Measurements from ENCODE around the gene SIK2.

SIK2 gene

GRCh38 chr11:111602865-111603610 is 789 bp downstream of the SIK2 start:
- TF ChIP-seq CTCF (IDR thresholded peaks at IDR 0.05; ENCODE audit: low read length, missing control alignments) = no peak
- H3K4me3 ChIP-seq (replicated peaks; ENCODE audit: low read depth, low read length) = peak overlapping the region; percentile 58
- peak; percentile 45 for DNase-seq (ENCODE audit: low read depth)

- peak; percentile 22 for DNase-seq (ENCODE audit: low read depth)
- peak overlapping the region; percentile 58 for H3K4me3 ChIP-seq (replicated peaks; ENCODE audit: low read depth, low read length)
- TF ChIP-seq CTCF (IDR thresholded peaks at IDR 0.05; ENCODE audit: low read length, missing control alignments) = no peak
These were observed 1.4 kb downstream of the SIK2 start for GRCh38 chr11:111603611-111604130.

- peak overlapping the region; percentile 58 for H3K4me3 ChIP-seq (replicated peaks; ENCODE audit: low read depth, low read length)
- DNase-seq (ENCODE audit: low read depth) = peak; percentile 57
- peak; percentile 61 for TF ChIP-seq CTCF (IDR thresholded peaks at IDR 0.05; ENCODE audit: low read length, missing control alignments)
These were observed 2.3 kb downstream of the SIK2 start for GRCh38 chr11:111604392-111605009.

- H3K4me3 ChIP-seq (replicated peaks; ENCODE audit: low read depth, low read length) = no peak overlapping the region
- TF ChIP-seq CTCF (IDR thresholded peaks at IDR 0.05; ENCODE audit: low read length, missing control alignments) = no peak
- DNase-seq (ENCODE audit: low read depth) = no peak
These were observed 3.4 kb downstream of the SIK2 start for GRCh38 chr11:111605681-111606080.

- DNase-seq (ENCODE audit: low read depth) = peak; percentile 51
- H3K4me3 ChIP-seq (replicated peaks; ENCODE audit: low read depth, low read length) = no peak overlapping the region
- TF ChIP-seq CTCF (IDR thresholded peaks at IDR 0.05; ENCODE audit: low read length, missing control alignments) = no peak
These were observed 4.7 kb downstream of the SIK2 start for GRCh38 chr11:111606986-111607385.

- H3K4me3 ChIP-seq (replicated peaks; ENCODE audit: low read depth, low read length) = no peak overlapping the region
- no peak for DNase-seq (ENCODE audit: low read depth)
- TF ChIP-seq CTCF (IDR thresholded peaks at IDR 0.05; ENCODE audit: low read length, missing control alignments) = no peak
These were observed 5.5 kb downstream of the SIK2 start for GRCh38 chr11:111607751-111608150.

Data from fibroblast of pulmonary artery (primary cell).